ENCODE data around the gene LRRC2.
"Not testable (repeated sequence)": the region's sequence is repeated elsewhere in the genome, so short reads cannot be mapped to it uniquely, and the experiment has no call there.

Gene LRRC2

GRCh38 chr3:46580675-46581074 lies 14.6 kb upstream of the LRRC2 start:
- DNase-seq (ENCODE audit: low read depth), result no peak

- DNase-seq (ENCODE audit: low read depth), result no peak
Measured at GRCh38 chr3:46579756-46580286, 13.7 kb upstream of the LRRC2 start.

- no peak for DNase-seq (ENCODE audit: low read depth)
Measured at GRCh38 chr3:46578973-46579755, 13.1 kb upstream of the LRRC2 start.

- DNase-seq (ENCODE audit: low read depth), result not testable (repeated sequence)
Measured at GRCh38 chr3:46577580-46578249, 11.6 kb upstream of the LRRC2 start.

- DNase-seq (ENCODE audit: low read depth), result no peak
Measured at GRCh38 chr3:46576879-46577278, 10.8 kb upstream of the LRRC2 start.

- DNase-seq (ENCODE audit: low read depth), result no peak
Measured at GRCh38 chr3:46576386-46576785, 10.3 kb upstream of the LRRC2 start.

- DNase-seq (ENCODE audit: low read depth), result no peak
Measured at GRCh38 chr3:46575577-46576222, 9.6 kb upstream of the LRRC2 start.

- no peak for DNase-seq (ENCODE audit: low read depth)
Measured at GRCh38 chr3:46574881-46575576, 8.9 kb upstream of the LRRC2 start.

- DNase-seq (ENCODE audit: low read depth), result no peak
Measured at GRCh38 chr3:46574243-46574646, 8.1 kb upstream of the LRRC2 start.

- no peak for DNase-seq (ENCODE audit: low read depth)
Measured at GRCh38 chr3:46573701-46574100, 7.6 kb upstream of the LRRC2 start.

GRCh38 chr3:46571684-46572083 lies 5.6 kb upstream of the LRRC2 start:
- no peak for DNase-seq (ENCODE audit: low read depth)

GRCh38 chr3:46565607-46566039 lies 479 bp downstream of the LRRC2 start:
- DNase-seq (ENCODE audit: low read depth), result no peak

- no peak for DNase-seq (ENCODE audit: low read depth)
Measured at GRCh38 chr3:46565077-46565476, 1.0 kb downstream of the LRRC2 start.

GRCh38 chr3:46564190-46565021 lies 1.7 kb downstream of the LRRC2 start:
- DNase-seq (ENCODE audit: low read depth), result no peak

GRCh38 chr3:46561951-46562350 lies 4.2 kb downstream of the LRRC2 start:
- no peak for DNase-seq (ENCODE audit: low read depth)

- DNase-seq (ENCODE audit: low read depth), result no peak
Measured at GRCh38 chr3:46561511-46561910, 4.6 kb downstream of the LRRC2 start.

- DNase-seq (ENCODE audit: low read depth), result no peak
Measured at GRCh38 chr3:46559091-46559704, 6.9 kb downstream of the LRRC2 start.

- peak; percentile 59 for DNase-seq (ENCODE audit: low read depth)
Measured at GRCh38 chr3:46558184-46559043, 7.7 kb downstream of the LRRC2 start.

- no peak for DNase-seq (ENCODE audit: low read depth)
Measured at GRCh38 chr3:46557814-46558183, 8.3 kb downstream of the LRRC2 start.

GRCh38 chr3:46553154-46553553 lies 12.9 kb downstream of the LRRC2 start:
- no peak for DNase-seq (ENCODE audit: low read depth)

All from activated T-helper 9 cell treated with anti-CD3 and anti-CD28 coated beads, Interleukin-2, amount 50 U/mL, for 16 hours (primary cell).